Measurements from ENCODE around the gene BIN2. TPM values are rescaled to one million over a fixed set of nuclear protein-coding genes. Genes with fewer than 3 reads are reported as not detected.

The BIN2 gene
- total and polyA plus RNA-seq, 9 of the 15 experiments (the other 6 are each of a cell fraction or from before 2014, with no cell fraction given), result 0.04 to 0.39 (median 0.25) TPM; not detected in 1

- TF ChIP-seq, protein P1, sequence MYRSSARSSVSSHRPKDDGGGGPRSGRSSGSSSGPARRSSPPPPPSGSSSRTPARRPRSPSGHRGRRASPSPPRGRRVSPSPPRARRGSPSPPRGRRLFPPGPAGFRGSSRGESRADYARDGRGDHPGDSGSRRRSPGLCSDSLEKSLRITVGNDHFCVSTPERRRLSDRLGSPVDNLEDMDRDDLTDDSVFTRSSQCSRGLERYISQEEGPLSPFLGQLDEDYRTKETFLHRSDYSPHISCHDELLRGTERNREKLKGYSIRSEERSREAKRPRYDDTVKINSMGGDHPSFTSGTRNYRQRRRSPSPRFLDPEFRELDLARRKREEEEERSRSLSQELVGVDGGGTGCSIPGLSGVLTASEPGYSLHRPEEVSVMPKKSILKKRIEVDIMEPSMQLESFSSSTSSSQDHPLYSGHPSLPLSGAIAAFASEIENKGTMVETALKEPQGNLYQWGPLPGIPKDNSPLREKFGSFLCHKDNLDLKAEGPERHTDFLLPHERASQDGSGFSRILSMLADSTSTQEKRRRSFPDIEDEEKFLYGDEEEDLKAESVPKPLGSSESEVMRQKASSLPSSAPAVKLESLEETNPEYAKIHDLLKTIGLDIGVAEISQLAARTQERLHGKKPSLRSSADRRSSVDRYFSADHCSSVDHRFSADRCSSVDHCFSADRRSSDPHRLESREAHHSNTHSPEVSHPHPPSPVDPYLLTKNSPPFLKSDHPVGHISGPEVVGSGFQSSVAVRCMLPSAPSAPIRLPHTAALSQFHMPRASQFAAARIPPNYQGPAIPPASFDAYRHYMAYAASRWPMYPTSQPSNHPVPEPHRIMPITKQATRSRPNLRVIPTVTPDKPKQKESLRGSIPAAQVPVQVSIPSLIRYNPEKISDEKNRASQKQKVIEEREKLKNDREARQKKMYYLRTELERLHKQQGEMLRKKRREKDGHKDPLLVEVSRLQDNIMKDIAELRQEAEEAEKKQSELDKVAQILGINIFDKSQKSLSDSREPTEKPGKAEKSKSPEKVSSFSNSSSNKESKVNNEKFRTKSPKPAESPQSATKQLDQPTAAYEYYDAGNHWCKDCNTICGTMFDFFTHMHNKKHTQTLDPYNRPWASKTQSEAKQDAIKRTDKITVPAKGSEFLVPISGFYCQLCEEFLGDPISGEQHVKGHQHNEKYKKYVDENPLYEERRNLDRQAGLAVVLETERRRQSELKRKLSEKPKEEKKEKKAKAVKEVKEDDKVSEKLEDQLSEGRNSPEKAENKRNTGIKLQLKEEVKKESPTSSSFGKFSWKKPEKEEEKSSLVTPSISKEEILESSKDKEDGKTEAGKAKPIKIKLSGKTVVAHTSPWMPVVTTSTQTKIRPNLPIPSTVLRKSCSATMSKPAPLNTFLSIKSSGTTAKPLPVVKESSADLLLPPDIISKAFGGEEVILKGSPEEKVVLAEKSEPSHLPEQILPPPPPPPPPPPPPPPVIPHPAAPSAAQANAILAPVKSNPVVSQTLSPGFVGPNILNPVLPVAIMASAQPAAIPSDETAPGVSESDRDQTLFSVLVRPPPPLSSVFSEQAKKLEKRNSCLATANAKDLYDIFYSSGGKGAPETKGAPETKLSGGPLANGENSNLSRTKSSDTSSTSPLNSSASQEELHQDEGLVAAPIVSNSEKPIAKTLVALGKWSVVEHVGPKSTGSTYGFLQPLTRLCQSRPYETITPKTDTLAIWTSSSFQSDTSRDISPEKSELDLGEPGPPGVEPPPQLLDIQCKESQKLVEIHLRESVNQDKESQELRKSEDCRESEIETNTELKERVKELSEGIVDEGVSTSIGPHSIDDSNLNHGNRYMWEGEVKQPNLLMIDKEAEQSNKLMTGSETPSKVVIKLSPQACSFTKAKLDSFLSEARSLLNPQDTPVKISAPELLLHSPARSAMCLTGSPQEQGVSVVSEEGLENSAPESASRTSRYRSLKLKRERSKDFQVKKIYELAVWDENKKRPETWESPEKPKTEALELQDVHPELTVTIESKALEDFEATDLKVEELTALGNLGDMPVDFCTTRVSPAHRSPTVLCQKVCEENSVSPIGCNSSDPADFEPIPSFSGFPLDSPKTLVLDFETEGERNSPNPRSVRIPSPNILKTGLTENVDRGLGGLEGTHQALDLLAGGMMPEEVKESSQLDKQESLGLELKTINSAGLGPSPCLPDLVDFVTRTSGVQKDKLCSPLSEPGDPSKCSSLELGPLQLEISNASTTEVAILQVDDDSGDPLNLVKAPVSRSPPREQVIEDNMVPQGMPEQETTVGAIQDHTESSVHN (IDR thresholded peaks at IDR 0.05; ENCODE audit: borderline replicate concordance in 1 of 2, low read depth in 1 of 2), result no peak
- TF ChIP-seq, protein P2, sequence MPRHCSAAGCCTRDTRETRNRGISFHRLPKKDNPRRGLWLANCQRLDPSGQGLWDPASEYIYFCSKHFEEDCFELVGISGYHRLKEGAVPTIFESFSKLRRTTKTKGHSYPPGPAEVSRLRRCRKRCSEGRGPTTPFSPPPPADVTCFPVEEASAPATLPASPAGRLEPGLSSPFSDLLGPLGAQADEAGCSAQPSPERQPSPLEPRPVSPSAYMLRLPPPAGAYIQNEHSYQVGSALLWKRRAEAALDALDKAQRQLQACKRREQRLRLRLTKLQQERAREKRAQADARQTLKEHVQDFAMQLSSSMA (CRISPR knock-in tag; IDR thresholded peaks at IDR 0.05), result no peak
- TF ChIP-seq ZNF655 (CRISPR knock-in tag; IDR thresholded peaks at IDR 0.05) (no peak), SRSF9 (IDR thresholded peaks at IDR 0.05; ENCODE audit: borderline replicate concordance, low read depth, low read length) (no peak), ESRRA (IDR thresholded peaks at IDR 0.05; ENCODE audit: borderline replicate concordance, low read depth) (peak; percentile 45; the same call in 1 of the 2 replicates), SMARCC2 (IDR thresholded peaks at IDR 0.05; ENCODE audit: low read depth) (0 out of 2 replicates have a peak, but pooled peaks have one; percentile 48), NCOR1 (IDR thresholded peaks at IDR 0.05) (peak; percentile 94), NFIC (IDR thresholded peaks at IDR 0.05) (peak; percentile 92), POU5F1 (IDR thresholded peaks at IDR 0.05; ENCODE audit: borderline replicate concordance, low read depth, low read length, partially characterized antibody) (no peak), TCF3 (CRISPR knock-in tag; IDR thresholded peaks at IDR 0.05) (peak; percentile 96), ZNF146 (CRISPR knock-in tag; IDR thresholded peaks at IDR 0.05; ENCODE audit: unreplicated experiment) (no peak), MCM5 (IDR thresholded peaks at IDR 0.05; ENCODE audit: low read depth) (no peak), SIX5 (IDR thresholded peaks at IDR 0.05; ENCODE audit: borderline replicate concordance in 1 of 2, insufficient read depth in 1 of 2, low read depth in 1 of 2, low read length in 2 of 2) (no peak), NFYB (IDR thresholded peaks at IDR 0.05; ENCODE audit: extremely low read depth, insufficient read length) (no peak), PCBP2 (IDR thresholded peaks at IDR 0.05; ENCODE audit: low read depth, low read length, poor library complexity, severe bottlenecking) (no peak), FOXK2 (conservative IDR thresholded peaks at IDR 0.05 in 1 of 2, IDR thresholded peaks at IDR 0.05 in 1 of 2; ENCODE audit: low read depth in 2 of 2) (no peak)
Measured at GRCh38 chr12:51368640-51369517, 44.9 kb upstream of the BIN2 start (continued).

Data from K562 (cell line).